Ecto neural progenitor cell (in vitro differentiated cells): Measurements from ENCODE around the gene PFKFB3.
A peak's percentile ranks its signal among the peaks of the same experiment; 100 is the strongest.
"Not testable (repeated sequence)": the region's sequence is repeated elsewhere in the genome, so short reads cannot be mapped to it uniquely, and the experiment has no call there.

Experiments
- DNase-seq: peaks from one replicate; pipeline ENCODE4 v3.0.0-alpha.2; 2018; ENCODE audit warnings: low spot score

The PFKFB3 gene

DNA sequence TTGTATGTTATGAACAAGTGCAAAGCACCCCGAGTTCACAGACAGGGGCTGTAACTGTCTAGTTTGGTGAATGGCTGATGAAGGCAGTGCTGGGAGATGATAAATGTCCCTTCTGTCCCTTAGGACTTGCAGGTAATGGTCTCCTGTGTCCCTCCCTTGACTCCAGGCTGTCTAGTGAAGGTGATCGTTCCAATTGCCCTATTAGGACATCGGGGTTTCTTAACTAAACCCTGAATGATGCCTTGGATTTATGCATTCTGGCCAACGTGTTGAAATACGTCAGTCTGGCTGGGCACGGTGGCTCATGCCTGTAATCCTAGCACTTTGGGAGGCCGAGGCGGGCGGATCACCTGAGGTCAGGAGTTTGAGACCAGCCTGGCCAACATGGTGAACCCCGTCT lies 69.4 kb downstream of the PFKFB3 start:
- no peak for DNase-seq

GRCh38 chr10:6273351-6273750 lies 70.6 kb downstream of the PFKFB3 start:
- DNase-seq = no peak

DNA sequence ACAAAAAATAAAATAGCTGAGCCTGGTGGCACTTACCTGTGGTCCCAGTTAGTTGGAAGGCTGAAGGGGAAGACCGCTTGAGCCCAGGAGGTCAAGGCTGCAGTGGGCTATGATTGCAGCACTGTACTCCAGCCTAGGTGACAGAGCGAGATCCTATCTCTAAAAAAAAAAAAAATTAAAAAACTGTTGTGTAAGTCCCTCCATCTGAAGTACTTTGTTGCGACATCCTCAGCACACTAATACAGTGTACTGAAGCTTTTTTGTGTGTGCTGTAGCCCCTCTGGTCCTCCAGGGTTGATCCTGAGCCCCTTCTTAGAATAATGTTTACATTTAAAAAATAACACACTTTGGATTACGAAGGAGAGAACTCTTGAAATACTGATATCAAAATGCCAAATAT lies 71.3 kb downstream of the PFKFB3 start:
- DNase-seq = no peak

GRCh38 chr10:6274484-6274883 lies 71.8 kb downstream of the PFKFB3 start:
- no peak for DNase-seq

GRCh38 chr10:6275022-6275997 lies 72.6 kb downstream of the PFKFB3 start:
- DNase-seq = peak; percentile 60

DNA sequence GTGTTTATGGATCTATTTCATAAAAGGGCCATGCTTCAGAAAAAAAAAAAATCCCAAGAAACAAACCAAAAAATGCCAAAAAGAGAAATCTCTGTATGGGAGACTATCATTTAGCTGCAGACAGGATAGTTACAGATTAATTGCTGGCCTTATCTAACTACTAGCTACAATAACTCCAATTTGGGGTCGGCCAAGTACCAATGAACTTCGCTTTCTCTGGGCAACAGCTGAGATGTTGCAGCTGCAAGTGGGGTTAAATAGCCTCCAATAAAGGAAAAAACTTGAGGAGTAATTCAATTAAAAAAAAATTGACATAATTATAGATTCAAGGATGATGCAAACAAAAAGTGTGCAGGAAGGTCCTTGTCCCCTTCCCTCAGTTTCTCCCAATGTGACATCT lies 73.6 kb downstream of the PFKFB3 start:
- no peak for DNase-seq

DNA sequence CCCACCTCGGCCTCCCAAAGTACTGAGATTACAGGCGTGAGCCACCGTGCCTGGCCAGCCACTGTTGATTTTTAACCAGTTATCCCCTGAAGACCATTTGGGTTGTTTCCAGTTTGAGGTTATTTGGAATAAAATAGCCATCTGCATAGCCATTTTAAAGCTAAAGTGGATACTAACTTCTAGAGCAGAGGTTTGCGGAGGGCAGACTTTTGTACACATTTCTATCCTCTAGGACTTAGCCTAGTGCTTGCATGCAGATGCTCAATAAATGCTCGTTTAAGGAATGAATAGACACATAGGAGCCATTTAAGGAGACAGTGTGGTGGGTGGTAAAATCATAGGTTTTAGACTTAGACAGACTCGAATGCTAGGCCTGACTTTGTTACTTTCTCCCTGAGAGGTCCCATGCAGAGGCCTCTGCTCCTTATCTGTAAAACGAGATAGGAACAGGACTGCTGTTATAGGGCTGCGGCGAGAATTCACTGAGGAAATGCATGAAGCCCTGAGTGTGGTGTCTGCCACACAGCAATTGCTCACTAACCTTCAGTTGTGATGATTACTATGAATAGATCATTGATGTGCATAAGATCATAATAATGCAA lies 75.9 kb downstream of the PFKFB3 start:
- DNase-seq = no peak

GRCh38 chr10:6279540-6280267 lies 77.0 kb downstream of the PFKFB3 start:
- peak; percentile 61 for DNase-seq

DNA sequence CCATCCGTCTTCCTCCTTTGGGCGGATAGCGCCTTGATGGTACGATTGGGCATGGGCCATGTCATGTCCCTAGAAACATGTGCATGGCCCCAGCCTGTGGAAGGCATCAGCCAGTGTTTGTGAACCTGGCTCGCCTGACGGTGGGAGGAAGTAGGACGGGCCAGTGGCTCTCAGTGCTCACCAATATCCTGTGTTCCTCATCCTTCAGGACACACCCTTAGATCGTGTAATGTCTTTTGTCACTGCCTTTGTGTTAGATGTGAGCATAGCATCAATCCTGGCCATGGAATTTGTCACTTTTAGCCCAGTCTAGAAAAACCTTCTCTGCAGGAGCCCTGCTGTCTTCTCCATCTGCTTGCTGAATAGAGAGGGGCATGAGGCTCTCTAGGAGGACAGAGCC lies 77.6 kb downstream of the PFKFB3 start:
- DNase-seq = no peak

- DNase-seq = no peak
These were observed 79.8 kb downstream of the PFKFB3 start for GRCh38 chr10:6282454-6282958.

DNA sequence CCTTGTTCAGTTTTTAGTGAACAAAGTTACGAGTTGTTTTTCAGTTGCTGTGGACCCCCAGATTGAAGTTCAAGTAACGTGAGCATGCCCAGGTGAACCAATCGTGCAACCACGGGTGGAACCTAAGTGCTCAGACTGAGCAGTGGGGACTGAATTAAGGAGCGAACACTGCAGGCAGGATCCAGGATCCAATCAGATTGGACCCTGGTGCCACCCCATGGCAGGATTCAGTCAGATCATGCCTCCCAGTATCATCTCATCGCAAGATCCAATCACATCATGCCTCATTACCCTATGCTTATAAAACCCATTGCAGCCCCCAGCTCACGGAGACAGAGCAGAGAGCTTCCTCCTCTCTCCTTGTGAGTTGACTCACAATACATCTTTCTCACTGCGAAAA lies 80.9 kb downstream of the PFKFB3 start:
- DNase-seq = no peak

GRCh38 chr10:6290621-6291020 lies 87.9 kb downstream of the PFKFB3 start:
- not testable (repeated sequence) for DNase-seq

GRCh38 chr10:6292741-6293151 lies 90.0 kb downstream of the PFKFB3 start:
- no peak for DNase-seq

GRCh38 chr10:6296425-6296824 lies 93.7 kb downstream of the PFKFB3 start:
- DNase-seq = not testable (repeated sequence)

GRCh38 chr10:6296828-6297251 lies 94.1 kb downstream of the PFKFB3 start:
- DNase-seq = no peak

DNA sequence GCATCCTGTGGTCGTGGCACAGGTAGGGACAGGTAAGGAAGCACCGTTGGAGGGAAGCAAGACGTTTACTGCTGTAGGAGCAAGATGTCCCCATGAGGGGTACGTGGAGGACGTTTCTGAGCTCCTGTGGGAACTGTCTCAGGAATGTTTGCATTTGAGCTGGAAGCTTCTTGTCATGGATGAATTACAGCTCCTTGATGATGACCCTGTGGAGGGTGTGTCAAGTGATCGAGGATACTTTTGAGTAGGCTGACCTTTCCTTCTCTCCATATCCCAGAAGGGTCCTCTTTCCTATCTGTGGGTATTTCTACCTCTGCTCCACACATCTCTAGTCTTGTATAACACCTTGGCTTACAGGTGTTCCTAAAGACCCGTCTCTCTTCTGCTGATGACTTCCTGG lies 94.8 kb downstream of the PFKFB3 start:
- no peak for DNase-seq

DNA sequence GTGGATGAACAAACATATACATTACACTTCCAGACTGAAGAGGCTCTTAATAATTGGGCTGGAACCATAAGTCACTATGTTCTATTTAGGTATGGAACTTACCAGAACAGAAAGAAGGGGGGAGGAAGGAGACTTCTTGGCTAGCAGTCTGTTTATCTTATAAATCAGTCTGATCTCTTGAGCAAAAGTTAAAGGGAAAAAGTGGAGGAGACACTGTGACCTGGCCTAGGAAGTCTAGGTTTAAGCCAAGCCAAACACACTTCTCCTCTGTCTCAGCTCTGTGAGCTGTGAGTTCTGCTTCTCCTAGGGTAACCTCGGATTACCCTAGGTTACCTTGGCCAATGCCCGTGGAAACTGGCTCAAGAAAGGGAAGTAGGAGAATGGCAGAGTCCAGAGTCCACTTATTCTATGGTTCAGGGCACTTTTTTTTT lies 95.2 kb downstream of the PFKFB3 start:
- no peak for DNase-seq

DNA sequence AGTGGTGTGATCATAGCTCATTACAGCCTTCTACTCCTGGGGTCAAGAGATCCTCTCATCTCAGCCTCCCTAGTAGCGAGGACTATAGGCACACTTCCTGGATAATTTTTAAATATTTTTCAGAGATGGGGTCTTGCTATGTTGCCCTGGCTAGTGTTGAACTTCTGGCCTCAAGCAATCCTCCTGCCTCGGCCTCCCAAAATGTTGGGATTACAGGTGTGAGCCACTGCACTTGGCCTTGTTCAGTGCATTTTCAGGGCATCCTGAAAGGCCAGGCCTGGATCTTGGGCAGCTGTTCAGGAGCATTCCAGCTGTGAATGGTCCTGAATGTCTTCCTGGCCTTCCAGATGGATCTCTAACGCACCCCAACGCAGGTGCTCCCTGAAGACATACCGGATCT lies 95.7 kb downstream of the PFKFB3 start:
- DNase-seq = no peak

DNA sequence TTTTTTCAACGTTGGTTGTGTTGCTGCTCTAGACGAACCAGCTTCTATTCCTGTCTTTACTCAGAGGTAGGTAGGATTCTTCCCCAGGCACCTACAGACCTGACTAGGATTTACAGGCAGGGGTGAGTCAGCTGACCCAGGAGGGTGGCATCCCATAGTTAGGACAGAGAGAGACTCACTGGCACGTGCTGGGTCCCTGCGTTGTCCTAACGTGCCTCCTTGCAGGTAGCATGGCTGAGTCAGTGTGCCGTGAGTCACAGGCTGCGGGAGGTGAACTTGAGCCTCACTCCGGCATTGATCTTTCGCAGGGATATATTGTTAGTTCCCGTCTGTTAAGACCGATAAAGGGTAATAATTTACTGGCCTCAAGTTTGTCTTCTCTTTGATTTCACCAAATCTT lies 96.5 kb downstream of the PFKFB3 start:
- DNase-seq = no peak

- no peak for DNase-seq
These were observed 97.0 kb downstream of the PFKFB3 start for GRCh38 chr10:6299743-6300105.

DNA sequence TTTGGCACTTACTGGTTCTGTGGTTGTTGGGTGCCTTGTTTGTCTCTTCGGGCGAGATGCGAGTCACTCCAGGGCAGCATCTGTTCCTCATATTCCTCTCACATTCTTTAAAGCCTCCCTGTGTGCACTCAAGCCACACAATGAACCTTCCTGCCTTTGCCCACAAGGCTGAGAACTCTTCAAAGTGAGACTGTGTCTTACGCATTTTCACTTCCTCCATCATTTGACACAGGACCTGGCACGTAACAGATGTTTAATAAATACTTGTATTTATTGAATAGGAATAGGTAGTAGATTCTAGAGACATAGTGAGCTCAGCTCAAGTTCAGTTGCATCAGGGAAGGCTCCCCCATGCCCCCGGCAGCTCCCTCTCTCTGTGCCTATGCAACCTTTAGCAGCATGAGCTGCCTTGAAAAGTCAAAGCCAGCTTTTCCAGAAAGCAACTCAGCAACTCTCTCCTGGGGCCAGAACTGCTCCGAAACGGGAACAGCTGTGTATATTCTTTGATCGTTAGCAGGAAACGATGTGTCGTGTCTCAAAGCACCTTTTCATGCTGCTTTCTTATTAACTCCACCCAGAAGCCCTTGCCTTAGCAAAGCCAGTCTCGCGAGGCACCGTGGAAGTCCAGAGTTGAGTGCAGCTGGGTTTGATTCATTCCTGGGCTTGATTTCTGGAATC lies 97.5 kb downstream of the PFKFB3 start:
- DNase-seq = no peak
